ENCODE data around the gene TIAM2.

- TF ChIP-seq POLR2AphosphoS5 (IDR thresholded peaks at IDR 0.05) (no peak), POLR2A (IDR thresholded peaks at IDR 0.05) (no peak), CTCF (IDR thresholded peaks at IDR 0.05) (no peak), EP300 (IDR thresholded peaks at IDR 0.05) (no peak)
Observed at GRCh38 chr6:155091756-155092155, 96.6 kb downstream of the TIAM2 start.

All from upper lobe of left lung (tissue), 4 donors.